Gastrocnemius medialis (tissue), 4 donors: ENCODE data around the gene DCAF4L1.

Experiments
- CTCF ChIP-seq, 5 experiments: fragments of 450-650 bp in 3 of 5; fragments of 200-600 bp in 2 of 5; sonication (generic) in 2 of 5; IDR thresholded peaks in 4 of 5; conservative IDR thresholded peaks in 1 of 5; 1 replicate in 4 of 5; 2 replicates in 1 of 5; pipeline ENCODE4 v1.5.1; 2016 to 2019; ENCODE audit warnings: antibody characterized with exemption in 5 of 5, mild to moderate bottlenecking in 3 of 5, moderate library complexity in 3 of 5
- POLR2A ChIP-seq, 2 donors: fragments of 450-650 bp; IDR thresholded peaks; one replicate each; pipeline ENCODE4 v1.6.1; 2017; ENCODE audit warnings: antibody characterized with exemption in 2 of 2, mild to moderate bottlenecking in 2 of 2, moderate library complexity in 2 of 2

GRCh38 chr4:41934901-41935651, 46.5 kb upstream of the DCAF4L1 start, which contains the start of gene TMEM33:
- TF ChIP-seq CTCF (IDR thresholded peaks at IDR 0.05 in 4 of 5, conservative IDR thresholded peaks at IDR 0.05 in 1 of 5) (peak in 2 of 5 experiments; percentile 25 to 28), POLR2A (IDR thresholded peaks at IDR 0.05) (peak; percentile 74 to 87)
